GM12873 (cell line): ENCODE data around the gene TXNL4A.

Experiments
- TF ChIP-seq, protein P1 (sequence below): IDR thresholded peaks from 2 replicates; pipeline ENCODE4 v1.5.1; 2012; ENCODE audit warnings: low read depth, mild to moderate bottlenecking, moderate library complexity, low read length, control low read depth; ENCODE audit not compliant: insufficient read depth; ENCODE audit errors: missing control alignments

The TXNL4A gene

DNA sequence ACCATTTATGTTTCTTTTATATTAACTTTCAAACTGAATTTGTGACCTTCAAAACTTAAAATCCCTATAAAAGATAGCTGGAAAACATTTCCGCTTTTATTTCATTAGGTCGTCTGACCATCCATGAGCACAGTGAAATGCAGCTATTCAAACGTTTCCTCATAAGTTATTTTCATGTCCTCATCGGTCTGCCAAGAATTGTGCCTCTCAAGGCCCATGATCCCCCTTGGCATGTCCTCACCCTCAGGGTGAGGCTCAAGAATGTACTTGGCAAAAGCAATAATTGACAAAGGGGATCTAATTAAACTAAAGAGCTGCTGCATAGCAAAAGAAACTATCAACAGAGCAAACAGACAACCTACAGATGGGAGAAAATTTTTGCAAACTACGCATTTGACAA lies 49.3 kb downstream of the TXNL4A start:
- TF ChIP-seq, protein P1, sequence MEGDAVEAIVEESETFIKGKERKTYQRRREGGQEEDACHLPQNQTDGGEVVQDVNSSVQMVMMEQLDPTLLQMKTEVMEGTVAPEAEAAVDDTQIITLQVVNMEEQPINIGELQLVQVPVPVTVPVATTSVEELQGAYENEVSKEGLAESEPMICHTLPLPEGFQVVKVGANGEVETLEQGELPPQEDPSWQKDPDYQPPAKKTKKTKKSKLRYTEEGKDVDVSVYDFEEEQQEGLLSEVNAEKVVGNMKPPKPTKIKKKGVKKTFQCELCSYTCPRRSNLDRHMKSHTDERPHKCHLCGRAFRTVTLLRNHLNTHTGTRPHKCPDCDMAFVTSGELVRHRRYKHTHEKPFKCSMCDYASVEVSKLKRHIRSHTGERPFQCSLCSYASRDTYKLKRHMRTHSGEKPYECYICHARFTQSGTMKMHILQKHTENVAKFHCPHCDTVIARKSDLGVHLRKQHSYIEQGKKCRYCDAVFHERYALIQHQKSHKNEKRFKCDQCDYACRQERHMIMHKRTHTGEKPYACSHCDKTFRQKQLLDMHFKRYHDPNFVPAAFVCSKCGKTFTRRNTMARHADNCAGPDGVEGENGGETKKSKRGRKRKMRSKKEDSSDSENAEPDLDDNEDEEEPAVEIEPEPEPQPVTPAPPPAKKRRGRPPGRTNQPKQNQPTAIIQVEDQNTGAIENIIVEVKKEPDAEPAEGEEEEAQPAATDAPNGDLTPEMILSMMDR = no peak

DNA sequence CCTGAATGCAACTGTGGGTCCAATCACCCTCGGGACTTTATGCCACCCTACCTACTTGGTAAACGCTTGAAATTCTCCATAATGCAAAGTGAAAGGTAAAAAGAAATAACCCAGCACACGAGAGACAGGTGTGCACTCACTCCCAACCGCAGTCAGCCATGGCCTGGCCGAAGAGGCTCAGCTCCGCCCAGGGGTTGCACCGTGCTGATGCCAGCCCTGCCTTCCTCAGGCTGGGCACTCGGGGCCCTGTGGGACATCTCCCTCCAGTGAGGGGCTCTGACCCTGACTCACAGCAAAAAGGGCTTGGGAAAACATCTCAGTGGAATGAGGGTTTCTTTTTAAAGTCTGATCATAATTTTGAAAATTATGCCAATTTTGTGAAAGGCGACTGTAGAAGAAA lies 50.2 kb downstream of the TXNL4A start:
- TF ChIP-seq, protein P1 = no peak

DNA sequence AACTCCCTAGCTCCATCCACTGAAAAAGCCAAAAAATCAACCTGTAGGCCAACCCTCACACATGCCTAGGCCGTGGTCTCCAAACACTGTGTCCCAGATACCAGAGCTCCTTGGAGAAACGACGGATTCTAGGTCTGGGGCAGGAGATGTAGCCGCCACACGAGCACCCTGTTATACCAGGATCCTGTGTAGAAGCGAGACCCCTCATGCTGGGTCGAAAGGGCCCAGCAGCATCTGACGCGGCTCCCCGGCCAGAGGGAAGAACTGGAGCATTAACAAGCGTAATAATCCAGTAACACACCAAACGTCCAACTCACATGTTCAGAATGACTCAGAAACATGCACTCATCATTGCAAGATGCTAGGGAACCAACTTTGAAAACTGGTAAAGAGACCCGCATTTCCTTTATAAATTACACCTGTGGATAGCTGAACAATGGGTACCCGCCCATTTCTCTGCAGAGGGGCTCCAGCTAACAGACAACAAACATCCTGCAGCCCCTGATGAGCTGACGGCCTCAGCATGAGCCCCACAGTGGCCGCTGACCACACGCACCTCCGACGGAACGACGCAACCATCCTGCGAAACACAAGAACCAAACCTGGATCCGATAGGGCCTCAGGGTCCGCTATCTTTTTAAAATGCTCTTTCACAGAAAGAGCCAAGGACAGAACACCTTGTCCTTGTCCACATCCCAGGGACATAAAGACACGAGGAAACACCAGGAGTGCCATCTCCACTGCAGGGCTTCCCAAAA lies 51.1 kb downstream of the TXNL4A start:
- TF ChIP-seq, protein P1 = no peak

DNA sequence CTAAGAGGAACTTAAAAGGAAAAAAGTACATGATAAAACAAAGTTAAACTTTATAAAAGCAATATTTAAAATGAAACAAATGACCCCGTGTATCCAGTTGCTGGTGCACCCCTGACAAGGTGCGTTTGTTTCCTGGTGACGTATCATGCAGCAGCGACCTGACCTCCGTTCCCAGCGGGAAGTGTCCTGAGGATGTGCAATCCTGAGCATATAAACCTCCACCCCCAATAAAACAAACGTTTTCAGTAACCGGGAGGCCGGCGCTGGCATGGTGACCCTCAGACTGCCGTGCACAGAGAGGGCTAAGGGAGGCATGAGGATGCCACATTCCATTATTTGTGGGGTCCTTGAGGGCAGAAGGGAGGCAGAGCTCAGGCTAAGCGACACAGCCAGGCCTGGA lies 51.7 kb downstream of the TXNL4A start:
- TF ChIP-seq, protein P1 = no peak

DNA sequence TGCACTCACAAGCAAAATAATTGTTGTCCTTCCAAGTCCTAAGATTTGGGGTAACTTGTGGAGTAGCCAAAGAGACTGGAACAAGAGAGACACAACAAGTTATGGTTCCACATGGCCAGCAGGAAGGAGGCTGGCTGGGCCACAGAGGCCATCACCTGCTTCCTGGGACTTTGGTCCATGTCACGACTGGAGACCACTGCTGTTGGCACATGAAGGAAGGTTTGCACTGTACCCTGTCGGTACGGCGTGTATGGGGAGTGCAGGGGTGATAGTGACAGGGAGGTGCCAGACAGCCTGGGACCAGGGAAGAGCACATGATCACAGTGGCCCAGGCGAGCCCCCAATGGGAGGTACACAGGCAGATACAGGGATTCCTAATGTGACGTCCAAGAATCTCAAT lies 52.4 kb downstream of the TXNL4A start:
- TF ChIP-seq, protein P1 = no peak

DNA sequence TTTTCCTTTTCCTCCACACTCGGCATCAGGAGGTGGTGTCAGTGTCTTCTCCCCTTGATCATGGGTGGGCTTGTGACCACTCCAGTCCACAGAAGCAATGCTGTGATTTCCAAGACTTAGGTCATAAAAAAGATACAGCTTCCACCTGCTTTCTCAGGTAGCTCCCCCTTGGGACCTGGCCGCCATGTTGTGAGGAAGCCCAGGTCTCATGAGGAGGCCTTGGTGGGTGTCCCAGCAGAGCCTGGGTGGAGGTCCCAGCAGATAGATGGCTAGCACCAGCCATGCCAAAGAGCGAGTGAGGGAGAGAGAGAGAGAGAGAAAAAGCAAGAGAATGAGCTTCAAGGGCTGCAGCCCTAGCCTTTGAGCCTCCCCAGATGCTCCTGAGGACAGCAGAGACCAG lies 52.9 kb downstream of the TXNL4A start:
- TF ChIP-seq, protein P1 = no peak

DNA sequence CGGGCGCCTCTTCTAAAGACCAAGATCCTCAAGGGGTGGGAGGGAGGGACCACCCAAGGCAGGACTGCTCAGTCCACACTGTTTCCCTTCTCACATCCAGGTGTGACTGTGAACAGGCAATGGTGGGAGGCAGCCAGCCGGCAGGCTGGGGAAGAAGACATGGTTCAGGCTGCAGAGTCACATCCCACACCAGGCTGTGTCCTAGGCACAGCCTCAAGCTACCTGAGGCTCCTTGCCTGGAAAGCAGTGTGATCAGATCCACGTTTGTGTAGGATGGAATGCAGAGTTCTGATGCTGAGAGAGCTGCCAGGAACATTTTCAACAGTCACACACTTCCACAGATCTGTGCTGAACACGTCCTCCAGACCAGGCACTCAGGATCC lies 53.3 kb downstream of the TXNL4A start:
- TF ChIP-seq, protein P1 = no peak
